ENCODE data around the gene NKAIN1.

GRCh38 chr1:31183126-31183525, 56.6 kb downstream of the NKAIN1 start:
- TF ChIP-seq CTCF (IDR thresholded peaks at IDR 0.05) = no peak
- no peak for TF ChIP-seq POLR2A (IDR thresholded peaks at IDR 0.05)

All from body of pancreas (tissue), 4 donors.